ENCODE results near the gene DYDC2. TPM values are rescaled to one million over a fixed set of nuclear protein-coding genes. Genes with fewer than 3 reads are reported as not detected.

The DYDC2 gene
- total RNA-seq, 1 experiment from 2014 or later: not detected

DNA sequence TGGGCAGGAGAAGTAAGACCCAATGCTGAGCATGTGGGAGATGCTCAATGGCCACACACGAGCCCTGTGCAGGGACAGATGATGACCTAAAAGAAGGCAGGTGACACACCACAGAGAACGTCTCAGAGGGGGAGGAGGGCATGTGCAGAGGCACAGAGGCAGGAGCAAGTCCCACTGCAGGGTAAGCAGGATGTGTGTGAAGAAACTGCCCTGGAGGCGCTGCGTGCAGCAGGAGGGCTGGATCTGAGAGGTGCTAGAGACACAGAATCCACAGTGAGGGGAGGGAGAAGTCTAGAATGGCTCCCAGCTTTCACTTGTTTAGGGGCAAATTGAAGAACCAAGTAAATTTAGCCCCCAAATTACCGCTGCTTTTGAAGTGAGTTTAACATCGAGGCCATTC, 14.9 kb downstream of the DYDC2 start:
- DNase-seq (ENCODE audit: low read depth): no peak

DNA sequence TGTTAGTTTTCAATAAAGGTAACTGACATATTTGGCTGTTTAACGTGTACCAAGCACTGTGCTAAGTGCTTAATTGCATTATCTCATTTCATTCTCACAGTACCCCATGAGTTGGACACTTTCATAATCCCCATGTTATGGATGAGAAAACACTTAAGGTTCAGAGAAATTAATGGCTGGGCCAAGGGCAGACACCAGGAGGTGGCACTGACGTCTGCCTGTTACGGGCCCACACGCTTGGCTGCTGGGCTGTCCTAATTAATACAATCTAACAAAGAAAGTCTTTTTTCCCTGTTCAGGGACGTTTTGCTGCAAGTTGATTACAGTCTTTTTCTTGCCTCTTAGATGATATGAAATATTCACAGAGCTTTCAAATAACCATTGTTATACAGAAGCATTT, 16.1 kb downstream of the DYDC2 start:
- DNase-seq (ENCODE audit: low read depth): no peak

DNA sequence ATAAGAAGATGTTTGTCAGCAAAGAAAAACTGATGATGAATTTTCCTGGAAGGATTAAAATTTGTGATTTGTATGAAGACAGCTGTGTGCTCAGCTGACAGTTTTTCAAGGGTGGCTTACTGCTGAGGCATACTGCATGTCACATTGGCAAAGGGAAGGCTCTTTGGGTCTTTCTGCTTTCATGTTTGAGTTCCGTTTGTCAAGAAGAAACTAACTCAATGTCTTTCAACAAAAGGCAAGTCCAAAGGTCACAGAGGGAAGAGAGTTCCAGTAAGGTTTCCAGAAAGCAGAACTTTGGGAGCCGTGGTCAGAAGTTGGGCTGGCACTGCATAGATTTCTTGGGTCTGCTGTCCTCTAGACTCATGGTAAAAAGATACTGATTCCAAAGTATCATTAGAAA, 16.9 kb downstream of the DYDC2 start:
- no peak for DNase-seq (ENCODE audit: low read depth)

DNA sequence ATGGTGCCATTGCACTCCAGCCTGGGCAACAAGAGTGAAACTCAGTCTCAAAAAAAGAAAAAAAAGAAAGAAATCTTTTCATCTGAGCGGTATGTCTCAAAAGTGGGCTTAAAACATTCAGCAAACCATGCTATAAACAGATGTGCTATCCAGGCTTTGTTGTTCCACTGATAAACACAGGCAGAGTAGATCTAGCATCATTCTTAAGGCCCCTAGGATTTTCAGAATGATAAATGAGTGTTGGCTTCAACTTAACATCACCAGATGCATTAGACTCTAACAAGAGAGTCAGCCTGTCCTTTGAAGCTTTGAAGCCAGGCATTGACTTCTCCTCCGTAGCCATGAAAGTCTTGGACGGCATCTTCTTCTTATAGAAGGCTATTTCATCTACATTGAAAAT, 23.1 kb downstream of the DYDC2 start:
- DNase-seq (ENCODE audit: low read depth): no peak

DNA sequence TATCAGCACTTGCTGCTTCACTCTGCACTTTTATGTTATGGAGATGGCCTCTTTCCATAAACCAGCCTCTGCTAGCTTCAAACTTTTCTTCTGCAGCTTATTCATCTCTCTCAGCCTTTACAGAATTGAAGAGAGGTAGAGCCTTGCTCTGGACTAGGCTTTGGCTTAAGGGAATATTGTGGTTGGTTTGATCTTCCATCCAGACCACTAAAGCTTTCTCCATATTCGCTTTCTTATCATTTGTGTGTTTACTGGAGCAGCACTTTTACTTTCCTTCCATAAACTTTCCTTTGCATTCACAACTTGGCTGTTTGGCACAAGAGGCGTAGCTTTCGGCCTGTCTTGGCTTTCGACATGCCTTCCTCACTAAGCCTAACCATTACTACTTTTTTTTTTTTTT, 23.6 kb downstream of the DYDC2 start:
- DNase-seq (ENCODE audit: low read depth): no peak

DNA sequence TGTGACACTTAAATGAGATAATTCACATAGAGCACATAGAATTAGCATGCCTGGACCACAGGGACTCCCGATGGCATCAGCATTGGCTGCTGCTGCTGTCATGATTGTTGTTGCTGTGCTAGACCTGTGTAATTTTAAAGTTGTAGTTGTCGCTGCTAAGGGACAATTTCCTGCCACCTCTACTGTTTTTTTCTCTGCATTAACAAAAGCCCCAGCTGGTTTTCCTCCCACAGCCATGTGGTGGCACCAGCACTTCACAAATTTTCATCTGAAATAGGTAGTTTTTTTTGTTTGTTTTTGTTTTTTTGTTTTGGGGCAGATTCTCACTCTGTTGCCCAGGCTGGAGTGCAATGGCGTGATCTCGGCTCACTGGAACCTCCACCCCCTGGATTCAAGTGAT, 26.4 kb downstream of the DYDC2 start:
- peak; percentile 44 for DNase-seq (ENCODE audit: low read depth)

DNA sequence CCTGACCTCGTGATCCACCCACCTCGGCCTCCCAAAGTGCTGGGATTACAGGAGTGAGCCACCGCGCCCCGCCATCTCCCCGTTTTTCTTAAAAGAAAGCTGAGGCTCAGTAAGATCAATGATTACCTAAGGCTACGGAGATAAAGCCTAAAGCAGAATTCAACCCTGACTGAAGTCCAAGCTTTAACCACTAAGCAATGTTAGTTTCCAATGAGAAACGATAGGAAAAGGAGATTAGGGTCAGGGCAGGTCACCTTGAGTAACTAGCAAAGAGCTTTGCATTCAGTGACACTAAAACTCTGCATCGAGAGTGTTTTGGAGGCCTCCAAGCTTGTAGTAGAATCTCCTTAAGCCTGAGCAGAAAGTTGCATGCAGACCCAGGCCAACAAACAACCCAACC, 34.2 kb downstream of the DYDC2 start:
- DNase-seq (ENCODE audit: low read depth): no peak

DNA sequence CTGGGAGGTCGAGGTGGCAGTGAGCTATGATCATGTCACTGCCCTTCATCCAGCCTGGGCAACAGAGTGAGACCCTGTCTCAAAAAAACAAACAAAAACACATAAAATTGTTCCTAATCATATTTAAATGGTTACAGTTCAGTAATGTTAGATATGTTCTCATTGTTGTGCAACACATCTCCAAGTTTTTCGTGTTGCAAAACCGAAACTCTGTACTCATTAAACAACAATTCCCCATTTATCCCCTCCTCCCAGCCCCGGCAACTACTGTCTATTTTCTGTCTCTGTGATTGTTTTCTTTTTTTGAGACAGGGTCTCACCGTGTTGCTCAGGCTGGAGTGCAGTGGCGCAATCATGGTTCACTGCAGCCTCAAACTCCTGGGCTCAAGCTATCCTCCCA, 35.7 kb downstream of the DYDC2 start:
- no peak for DNase-seq (ENCODE audit: low read depth)

DNA sequence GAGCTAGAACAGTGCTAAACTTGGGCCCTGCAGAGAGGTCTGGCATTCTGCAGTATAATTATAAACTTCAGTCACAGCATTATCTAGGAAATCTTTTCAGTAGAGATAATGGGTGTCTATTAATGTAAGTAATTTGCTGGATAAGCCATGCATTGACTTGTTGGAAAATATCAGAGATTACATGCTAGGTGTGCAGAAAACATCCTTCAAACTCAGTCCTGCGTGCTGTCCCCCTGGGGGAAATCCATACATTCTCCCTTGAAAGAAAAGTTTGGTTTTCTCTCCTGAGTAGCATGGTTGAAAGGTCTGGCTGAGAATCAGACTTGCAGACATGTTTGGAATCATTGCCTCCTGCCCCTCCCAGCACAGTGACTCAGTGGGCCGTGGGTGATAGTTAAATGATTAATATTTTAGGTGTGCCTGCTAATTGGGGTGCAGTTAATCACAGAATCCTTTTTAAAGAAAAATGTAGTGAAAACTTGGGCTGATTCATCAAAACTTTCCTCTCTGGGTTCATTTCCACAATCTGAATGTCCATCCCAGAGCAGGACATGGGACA, 37.9 kb downstream of the DYDC2 start:
- no peak for DNase-seq (ENCODE audit: low read depth)

DNA sequence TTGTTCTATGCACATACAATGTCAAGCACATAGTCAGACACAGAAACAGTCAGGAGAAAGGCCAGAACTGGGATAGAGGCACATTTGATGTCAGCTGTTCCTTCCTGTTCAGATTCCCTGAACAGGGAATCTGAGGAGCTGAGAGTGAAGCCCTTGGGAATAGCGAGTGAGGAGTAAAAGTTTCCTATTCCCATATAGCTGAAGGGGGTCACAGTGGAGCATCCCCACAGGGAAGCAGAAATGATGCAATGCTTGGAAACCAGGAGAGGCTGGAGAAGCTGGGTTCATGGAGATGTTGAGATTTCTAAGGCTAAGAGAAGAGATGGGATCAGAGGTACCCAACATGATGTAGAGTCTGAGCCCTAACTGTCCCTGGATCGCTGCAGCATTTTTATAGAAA, 40.4 kb downstream of the DYDC2 start:
- no peak for DNase-seq (ENCODE audit: low read depth)

DNA sequence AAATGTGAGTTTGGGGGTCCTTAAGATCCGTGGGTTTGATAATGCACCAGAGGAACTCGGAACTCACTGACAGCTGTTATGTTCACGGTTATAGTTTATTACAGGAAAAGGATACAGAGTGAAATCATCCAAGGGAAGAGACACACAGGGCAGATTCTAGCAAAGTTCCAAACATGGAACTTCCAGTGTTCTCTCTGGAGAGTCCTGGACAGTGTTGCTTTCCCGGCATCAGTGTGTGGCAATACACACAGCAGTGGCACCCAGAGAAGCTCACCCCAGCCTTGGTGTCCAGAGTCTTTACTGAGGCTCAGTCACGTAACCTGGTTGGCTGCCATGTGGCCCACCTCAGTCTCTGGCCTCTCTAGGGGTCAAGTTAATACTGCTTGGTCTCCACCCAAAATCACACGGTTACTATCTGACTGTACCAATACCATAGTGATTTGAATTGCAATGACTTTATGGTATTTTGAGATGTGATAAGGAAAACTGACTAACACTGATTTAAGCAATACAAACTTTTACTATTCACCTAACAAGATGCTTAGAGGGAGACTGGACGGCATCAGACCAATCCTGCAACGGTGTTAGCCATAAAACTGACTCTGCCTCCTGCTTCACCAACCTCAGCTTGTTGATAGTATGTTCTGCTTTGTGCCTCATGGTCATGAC, 43.7 kb downstream of the DYDC2 start:
- DNase-seq (ENCODE audit: low read depth): no peak

DNA sequence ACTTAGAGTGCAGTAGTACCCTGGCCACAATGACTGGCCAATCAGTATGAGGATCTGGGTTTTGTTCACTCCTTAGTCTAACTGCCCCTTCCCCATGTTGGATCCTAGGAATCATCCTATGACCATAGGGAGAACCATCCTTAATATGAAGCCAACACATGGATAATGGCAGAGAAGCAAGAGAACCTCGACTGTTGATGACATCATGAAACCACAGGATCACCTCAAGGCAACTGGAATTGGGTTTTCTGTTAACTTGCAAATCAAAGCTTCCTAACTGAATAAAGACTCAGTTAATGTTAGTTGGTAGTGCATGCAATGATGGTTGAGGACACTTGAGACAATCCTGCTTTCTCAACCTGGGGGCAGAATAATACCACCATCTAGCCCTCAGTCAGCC, 48.5 kb downstream of the DYDC2 start:
- DNase-seq (ENCODE audit: low read depth): peak; percentile 42

DNA sequence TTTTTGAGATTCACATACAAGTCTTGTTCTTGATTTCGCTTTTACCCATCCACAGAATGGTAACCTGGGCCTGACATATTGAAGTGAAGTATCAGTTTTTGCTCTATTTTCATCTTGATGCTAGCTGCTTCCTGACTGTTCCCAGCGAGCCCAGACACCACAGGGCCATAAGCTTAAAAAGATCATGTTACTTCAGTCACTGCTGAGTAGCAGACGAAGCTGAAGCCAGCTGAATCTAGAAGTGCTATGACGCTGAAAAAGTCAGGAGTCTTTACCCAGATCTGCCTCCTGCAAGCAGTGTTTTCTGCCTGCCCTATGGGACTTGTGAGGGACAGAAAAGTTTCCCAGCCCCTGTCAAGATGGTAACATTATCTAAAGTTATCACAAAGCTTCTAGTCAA, 49.0 kb downstream of the DYDC2 start:
- no peak for DNase-seq (ENCODE audit: low read depth)

DNA sequence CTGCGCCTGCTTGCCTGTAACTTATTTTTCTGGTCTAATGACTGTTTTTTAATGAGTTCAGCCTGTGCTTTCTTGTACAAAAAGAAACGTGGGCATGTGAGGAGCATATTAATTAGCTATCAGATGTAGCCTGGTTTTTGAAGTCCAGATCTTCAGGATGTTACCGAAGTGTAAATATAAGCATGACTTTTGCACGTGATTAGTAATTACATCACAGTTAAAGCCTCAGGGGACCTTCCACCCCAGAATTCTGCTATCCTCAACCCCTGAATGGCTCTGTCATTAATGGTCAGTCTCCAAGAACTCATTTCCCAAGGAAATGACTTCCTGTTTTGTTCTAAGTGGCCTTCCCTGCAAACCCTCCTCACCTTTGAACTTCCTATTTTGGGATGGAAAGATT, 49.6 kb downstream of the DYDC2 start:
- DNase-seq (ENCODE audit: low read depth): no peak

DNA sequence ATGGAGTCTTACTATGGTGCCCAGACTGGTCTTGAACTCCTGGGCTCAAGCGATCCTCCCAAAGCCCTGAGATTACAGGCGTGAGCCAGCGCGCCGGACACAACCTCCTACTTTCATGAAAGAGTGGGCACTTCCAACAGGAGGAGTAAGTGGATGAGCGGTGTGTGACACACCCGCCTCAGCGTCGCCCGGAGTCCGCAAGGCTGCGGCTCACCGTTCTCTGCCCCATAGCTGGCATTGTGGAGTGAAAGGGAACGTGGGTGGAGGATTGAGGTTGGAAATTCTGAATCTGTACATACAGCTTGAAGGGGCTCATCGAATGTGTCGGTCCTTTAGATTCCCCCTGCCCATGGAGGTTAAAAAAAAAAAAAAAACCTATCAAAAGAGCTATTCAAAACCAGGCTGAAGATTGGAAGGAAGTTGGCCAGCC, 51.2 kb downstream of the DYDC2 start:
- peak; percentile 81 for DNase-seq (ENCODE audit: low read depth)

DNA sequence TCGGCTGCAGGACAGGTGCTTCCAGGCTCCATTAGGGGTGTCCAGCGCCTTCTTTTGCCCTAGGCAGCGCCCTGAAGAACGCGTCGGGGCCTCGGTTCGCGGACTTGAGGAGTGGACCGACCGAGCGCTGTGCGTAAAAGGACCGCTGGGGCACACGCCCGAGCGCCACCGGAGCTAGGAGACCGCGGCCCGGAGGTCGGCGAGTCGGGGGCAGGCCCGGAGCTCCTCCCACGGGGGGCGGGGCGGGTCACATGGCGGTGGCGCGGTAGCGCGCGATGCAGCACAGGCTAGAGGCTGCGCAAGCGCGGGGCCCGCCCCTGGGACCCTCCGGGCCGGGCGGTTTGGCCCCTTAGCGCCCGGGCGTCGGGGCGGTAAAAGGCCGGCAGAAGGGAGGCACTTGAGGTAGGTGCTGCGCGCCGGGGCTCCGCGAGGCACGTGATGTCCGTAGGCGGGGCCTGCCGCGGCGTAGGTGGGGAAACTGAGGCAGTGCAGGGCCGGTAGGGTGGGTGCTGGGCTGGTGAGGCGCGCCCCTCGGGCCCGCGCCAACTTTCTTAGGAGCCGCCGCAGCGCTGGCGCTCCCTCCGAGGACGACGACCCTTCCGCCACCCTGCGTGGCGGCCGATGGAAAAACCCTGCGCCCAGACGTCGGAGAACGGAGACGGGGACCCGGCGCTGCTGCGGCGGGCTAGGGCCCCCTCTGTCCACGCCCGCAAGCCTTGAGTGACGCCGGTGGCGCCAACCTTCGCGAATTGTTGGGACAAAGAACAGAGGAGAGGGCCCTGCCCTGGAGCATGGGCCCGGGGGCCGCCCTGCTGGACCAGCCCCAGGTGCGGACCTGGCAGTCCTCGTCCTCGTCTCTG, 51.9 kb downstream of the DYDC2 start, which contains the start of gene PRXL2A:
Gene PRXL2A, plus strand, starts transcription at position 310 of the 860 bp plus-strand sequence. CDS start 11,917 bp downstream, outside the sequence.
- DNase-seq (ENCODE audit: low read depth): peak; percentile 54

DNA sequence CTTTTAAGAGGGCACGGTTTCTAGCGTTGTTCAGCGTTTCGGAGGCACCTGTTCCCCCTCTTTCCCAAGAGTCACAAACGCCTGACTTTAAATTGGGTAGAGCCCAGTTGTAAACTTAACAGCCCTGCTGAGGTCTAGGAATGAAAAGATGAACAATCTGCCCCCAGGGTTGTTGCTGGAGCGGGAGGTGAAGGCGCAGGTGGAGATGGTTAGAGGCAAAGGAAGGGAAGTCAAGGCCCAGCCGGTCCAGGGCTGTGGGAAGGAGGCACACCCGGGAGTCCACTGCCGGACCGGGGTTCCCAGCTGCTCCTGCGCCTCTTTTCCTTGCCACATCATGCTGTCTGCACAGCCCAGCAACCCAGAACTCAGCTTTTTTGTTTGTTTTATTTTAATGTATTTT, 52.5 kb downstream of the DYDC2 start:
- no peak for DNase-seq (ENCODE audit: low read depth)

DNA sequence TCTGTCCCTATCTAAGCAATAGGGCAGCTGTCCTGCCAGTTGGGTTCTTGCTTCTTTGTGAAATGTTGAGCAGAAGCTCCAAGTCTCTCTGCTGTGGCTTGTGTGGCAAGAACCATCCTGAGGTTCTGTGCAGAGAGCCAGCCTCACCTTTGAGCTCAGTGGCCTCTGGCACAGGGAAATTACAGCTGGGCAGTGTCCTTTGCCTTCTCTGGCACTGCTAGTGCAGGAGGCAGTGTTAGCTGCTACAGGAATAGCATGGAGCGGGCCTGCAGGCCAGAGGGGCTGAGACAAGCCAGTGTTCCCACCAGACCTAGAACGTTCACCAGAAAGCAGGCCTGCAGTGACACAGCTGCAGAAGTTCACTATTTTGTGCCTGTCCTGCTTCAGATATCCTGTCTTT, 53.5 kb downstream of the DYDC2 start:
- no peak for DNase-seq (ENCODE audit: low read depth)

DNA sequence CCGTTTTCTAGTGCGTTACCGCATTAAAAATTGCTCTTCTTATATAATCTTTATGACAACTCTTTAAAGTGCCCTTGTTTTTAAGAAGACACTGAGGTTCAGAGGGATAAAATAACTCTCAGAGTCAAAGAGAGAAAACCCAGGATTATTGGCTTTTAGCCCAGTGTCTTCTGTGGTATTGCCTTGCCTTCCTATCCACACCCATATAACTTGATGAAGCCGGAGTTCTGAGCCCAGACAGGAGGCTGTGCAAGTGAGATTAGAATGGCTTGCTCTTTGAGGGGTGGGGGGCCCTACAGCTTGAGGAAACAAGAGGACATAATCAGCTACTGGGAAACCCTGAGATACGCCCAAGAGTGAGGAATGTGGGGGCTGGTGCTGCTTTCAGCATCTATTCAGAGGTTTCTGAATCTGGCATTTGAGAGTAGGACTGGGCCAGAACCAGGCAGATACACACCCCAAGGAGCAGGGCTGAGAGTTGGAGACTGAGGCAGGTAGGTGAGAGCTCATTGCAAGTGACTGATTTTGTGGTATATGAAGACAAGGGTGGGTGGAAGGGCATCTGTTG, 54.1 kb downstream of the DYDC2 start:
- DNase-seq (ENCODE audit: low read depth): peak; percentile 28

DNA sequence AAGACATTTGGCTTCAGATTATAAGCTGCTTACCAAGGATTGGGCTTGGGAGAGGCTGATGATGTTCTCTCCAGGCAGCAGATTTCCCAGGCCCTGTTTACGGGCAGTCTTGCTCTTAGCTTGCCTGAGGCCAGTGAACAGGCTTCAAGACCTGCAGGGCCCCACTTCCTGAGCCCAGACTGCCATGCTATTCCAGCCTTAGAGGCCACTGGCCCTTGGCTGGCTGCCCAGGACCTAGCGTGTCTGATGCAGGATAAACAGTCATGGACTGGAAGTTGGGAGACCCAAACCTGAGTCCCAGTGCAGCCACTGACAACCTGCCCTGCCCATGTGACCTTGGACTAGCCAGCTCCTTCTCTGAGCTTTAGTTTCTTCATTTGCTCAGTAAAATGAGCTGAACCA, 54.7 kb downstream of the DYDC2 start:
- DNase-seq (ENCODE audit: low read depth): peak; percentile 93

DNA sequence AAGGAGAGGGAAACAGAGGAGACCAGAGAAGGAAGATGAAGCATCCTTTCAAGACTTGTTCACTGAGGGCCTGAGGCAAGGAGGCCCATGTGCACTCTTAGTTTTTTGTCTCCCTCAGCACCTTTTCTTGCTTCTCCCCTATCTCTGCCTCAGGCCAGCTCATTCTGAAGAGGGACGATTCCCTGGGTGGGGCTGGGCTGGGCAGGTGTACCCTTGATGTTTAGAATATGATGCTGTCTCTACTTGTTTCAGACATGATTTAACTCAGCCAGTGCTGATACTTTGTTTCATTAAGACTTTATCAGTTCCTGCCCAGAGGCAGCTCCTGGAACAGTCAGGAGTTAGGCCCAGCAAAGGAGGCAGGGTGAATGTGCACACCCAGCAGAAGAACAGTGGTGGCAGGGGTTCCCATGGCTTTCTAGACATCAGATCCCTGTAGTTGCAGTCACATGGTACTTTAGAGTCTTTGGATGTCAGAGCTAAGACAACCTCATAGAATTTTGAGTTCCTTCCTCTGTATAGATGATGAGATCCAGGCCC, 55.2 kb downstream of the DYDC2 start:
- DNase-seq (ENCODE audit: low read depth): no peak

DNA sequence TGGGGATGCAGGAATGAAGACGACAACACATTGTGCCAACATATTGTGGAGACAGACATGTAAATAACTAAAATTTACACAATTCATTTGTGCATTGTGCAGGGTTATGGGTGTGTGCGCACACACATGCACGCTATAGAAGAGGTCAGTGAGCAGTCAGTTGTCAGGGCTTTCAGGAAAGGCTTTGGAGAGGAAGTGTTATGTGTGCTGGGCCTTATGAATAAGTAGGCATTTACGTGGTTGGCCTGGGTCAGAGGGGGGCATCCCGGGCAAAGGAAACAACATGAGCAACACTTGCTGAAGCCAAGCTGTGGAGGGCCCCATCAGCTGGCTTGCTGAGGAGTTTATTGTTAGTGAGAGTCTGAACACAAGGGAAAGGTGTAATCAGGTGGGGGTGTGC, 55.9 kb downstream of the DYDC2 start:
- peak; percentile 51 for DNase-seq (ENCODE audit: low read depth)

All from M059J (cell line).